HG03558 (cell line): ENCODE results near the gene RXRG.

Source experiments
- ATAC-seq: cut with Tn5 transposase; IDR thresholded peaks from one replicate; pipeline ENCODE4 v1.9.1; 2021; ENCODE audit warnings: moderate number of reproducible peaks; ENCODE audit not compliant: unreplicated experiment; ENCODE audit errors: extremely low read depth

The RXRG gene

GRCh38 chr1:165452336-165453130 is 7.6 kb upstream of the RXRG start:
- no peak for ATAC-seq

DNA sequence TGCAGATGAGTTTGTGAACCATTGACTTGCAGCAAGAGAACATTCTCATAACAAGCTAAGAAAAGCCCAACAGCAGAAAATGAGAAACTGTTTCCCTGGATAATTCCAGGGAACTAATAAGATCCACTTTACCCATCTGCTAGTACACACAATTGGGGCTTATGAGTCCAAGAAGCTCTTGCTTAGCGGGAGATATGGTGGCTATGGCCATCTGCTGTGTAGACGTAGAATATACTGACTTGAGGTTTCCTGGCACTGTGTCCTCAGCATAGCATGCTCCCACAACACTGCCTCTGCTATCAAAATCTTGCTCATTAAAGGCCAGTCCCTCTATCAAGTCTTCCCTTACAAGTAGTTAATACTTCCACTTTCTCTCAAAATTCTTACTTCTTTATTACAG is 6.8 kb upstream of the RXRG start:
- ATAC-seq, result no peak

GRCh38 chr1:165449131-165449530 is 4.2 kb upstream of the RXRG start:
- ATAC-seq, result no peak

- no peak for ATAC-seq
Measured at GRCh38 chr1:165445388-165445787, 462 bp upstream of the RXRG start.

DNA sequence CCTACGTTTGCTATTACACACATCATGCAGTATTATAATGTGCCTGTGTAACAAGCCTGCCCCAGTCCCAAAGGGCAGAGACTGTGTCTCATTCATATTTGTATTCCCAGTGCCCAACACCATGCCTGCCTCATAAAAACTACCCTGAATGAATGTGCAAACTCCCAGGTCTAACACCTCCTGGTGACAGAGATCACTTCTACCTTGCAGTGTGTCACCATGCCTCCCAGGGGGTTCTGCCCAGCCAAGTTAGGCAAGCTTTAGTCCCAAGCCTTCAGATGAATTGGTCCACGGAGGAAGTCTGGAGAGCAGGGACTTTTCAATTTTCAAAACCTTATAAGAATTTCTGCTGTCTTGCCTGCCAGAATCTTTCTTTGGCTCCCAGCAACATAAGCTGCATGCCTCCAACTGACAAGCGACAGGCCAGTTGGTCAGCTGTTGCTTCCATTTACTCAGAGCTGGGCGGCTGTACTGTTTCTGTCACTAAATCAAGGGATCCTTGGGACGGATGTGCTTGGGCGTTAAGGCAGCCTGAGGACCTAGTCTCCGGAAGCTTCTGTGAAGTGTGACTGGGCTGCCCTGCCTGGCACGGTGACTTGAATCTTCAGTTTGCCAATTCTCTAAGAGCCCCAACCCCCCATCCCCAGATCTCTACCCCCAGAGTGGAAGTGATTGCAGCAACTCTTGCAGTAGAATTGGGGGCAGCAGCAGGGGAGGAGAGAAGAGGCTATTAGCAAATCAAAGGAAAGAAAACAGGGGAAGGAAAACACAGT is 1.2 kb downstream of the RXRG start:
- no peak for ATAC-seq

GRCh38 chr1:165442653-165443052 is 2.3 kb downstream of the RXRG start:
- no peak for ATAC-seq

- ATAC-seq, result no peak
Measured at GRCh38 chr1:165442053-165442452, 2.9 kb downstream of the RXRG start.

GRCh38 chr1:165441166-165441880 is 3.6 kb downstream of the RXRG start:
- ATAC-seq, result no peak

GRCh38 chr1:165439330-165439729 is 5.6 kb downstream of the RXRG start:
- no peak for ATAC-seq

GRCh38 chr1:165436994-165437393 is 7.9 kb downstream of the RXRG start:
- no peak for ATAC-seq

DNA sequence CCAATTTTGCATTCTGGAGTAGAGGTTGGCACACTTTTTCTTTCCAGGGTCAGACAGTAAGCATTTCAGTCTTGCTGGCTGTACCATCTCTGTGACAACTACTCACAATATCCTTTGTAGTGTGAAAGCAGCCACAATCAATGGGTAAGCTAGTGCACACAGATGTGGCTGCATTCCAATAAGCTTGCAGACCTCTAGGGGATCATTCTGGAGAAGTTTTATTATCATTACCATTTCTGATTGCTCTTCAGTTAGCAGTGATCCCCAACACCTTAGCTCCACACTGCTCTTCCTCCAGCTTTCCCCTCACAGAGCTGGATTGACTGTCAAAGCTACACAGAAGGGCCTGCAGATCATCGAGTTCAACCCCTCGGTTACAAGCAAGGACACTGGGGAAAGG is 9.1 kb downstream of the RXRG start:
- ATAC-seq, result no peak

DNA sequence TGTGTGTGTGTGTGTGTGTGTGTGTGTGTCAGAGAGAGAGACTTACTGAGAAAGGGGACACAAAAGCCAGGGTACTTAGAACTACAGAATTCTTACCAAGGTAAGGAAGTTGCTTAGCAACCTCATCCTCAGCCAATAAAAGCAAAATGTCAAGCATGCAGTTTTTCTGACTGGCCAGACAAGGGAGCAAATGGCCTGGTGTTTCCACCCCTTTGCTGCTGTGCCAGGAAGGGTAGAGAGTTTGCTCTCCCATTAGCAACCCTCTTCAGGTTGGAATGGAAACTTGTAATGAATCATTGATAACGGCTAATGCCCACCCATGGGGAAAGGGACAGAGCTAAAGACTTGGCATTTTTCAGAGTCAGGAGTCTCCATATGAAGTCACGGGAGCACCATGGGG is 10.6 kb downstream of the RXRG start:
- ATAC-seq, result no peak

DNA sequence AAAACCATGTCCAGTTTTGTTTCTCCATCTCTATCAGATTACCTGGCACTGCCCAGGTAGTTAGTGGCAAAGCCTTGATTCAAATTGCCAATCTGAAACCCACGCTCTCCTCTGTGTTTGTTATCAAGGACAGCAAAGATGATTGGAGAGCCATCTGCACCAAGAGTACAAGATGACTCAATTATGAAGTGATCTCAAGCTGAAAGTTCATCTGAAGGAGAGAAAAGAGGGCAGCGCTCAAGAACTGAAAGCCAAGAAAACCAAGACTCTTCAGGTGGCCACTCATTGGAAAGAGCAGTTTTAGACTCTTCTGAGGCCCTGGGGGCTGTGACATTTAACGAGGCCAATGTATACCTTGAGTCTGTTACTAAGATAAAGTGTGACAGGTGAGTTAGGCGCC is 13.8 kb downstream of the RXRG start:
- peak; percentile 50 for ATAC-seq

DNA sequence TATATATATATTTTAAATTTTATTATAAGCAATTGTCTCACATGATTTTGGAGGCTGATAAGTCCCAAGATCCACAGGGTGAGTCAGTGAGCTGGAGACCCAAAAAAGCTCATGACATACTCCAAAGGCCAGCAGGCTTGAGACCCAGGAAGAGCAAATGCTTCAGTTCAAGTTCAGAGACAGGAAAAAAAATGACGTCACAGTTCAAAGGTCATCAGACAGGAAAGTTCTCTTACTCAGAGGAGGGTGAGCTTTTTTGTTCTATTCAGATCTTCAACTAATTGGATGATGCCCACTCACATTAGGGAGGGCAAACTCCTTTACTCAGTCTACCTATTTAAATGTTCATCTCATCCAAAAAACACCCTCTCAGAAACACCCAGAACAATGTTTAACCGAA is 18.2 kb downstream of the RXRG start:
- ATAC-seq, result no peak

GRCh38 chr1:165425621-165426020 is 19.3 kb downstream of the RXRG start:
- ATAC-seq, result no peak

- no peak for ATAC-seq
Measured at GRCh38 chr1:165424454-165425216, 20.3 kb downstream of the RXRG start.

GRCh38 chr1:165423136-165423535 is 21.8 kb downstream of the RXRG start:
- ATAC-seq, result no peak

- ATAC-seq, result no peak
Measured at GRCh38 chr1:165420655-165421054, 24.3 kb downstream of the RXRG start.

GRCh38 chr1:165419839-165420238 is 25.1 kb downstream of the RXRG start:
- ATAC-seq, result no peak

DNA sequence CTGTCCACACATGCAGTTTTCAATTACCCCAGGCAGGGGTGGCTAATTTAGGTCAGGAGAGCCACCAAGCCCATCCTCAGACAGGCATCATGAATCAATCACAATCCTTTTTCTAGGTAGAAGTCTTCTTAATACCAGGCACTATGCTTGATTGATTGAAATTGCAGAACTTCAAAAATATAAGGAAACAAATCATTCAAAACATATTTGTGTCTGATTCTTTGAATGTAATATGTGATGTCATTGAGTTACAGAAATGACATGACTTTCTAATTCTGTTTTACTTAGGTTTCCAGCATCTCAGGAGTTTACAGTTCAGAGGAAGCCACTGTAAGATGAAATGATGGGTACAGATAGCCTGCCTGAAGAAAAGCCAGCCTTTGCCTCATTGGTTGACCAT is 26.7 kb downstream of the RXRG start:
- ATAC-seq, result no peak
